ENCODE results near the gene SET.
"Not testable (repeated sequence)": the region's sequence is repeated elsewhere in the genome, so short reads cannot be mapped to it uniquely, and the experiment has no call there.

- peak in 2 of 6 experiments; percentile 16 to 20 for TF ChIP-seq CTCF (IDR thresholded peaks at IDR 0.05)
- TF ChIP-seq POLR2A (IDR thresholded peaks at IDR 0.05), result not testable (repeated sequence)
These were observed 40.8 kb upstream of the SET start for GRCh38 chr9:128648206-128648605.
